ENCODE measurements around the gene SLC44A4.

- TF ChIP-seq CTCF (IDR thresholded peaks at IDR 0.05; ENCODE audit: low read length): no peak
- TF ChIP-seq EZH2 (optimal IDR thresholded peaks at IDR 0.05; ENCODE audit: low read depth, low read length): no peak
These were observed 22.2 kb upstream of the SLC44A4 start for GRCh38 chr6:31900917-31901414.

Measured in MM.1S (cell line).